ENCODE measurements around the gene MINAR2. TPM values are rescaled to one million over a fixed set of nuclear protein-coding genes. Genes with fewer than 3 reads are reported as not detected.

The MINAR2 gene
- total RNA-seq, 2 donors from 2014 or later, result 0.27 TPM; not detected in 1

- H3K27me3 ChIP-seq (replicated peaks; ENCODE audit: insufficient read depth), result no peaks in the 10 kb centered on the region
- H3K36me3 ChIP-seq, result no peaks in the 10 kb centered on the region
- H3K4me3 ChIP-seq, result no peak overlapping the region
- H3K4me1 ChIP-seq (ENCODE audit: control insufficient read depth in 1 of 2, low read depth in 2 of 2), result no peaks in the 10 kb centered on the region
- no peak overlapping the region for H3K27ac ChIP-seq
- TF ChIP-seq CTCF (IDR thresholded peaks at IDR 0.05), result no peak
- peaks cover 3% of the 10 kb centered on the region for H3K9me3 ChIP-seq
- no peak for ATAC-seq (ENCODE audit: insufficient number of reproducible peaks, low FRiP score, low read depth)
- DNase-seq (ENCODE audit: low spot score), result no peak
These were observed 25.5 kb downstream of the MINAR2 start for GRCh38 chr5:129773376-129773775.

DNA sequence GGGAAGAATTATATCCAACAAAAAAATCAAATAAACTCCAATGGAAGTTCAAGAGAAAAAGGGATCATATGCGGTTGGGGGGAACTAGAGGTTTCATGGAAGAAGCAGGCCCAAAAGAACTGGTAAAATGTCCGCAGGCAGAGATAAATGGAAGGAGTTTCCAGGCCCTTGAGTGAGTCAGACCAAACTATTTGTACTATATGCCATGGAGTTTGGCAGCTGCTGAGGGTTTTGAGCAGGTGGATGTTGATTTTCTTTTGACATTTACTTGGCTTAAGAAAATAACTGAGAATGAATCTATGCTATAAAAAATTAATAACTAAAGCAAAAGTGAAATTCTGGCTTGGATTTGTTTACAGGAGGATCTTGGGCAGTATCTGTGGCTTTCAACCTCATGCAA is 33.7 kb downstream of the MINAR2 start:
- DNase-seq (ENCODE audit: low spot score) (no peak), ATAC-seq (ENCODE audit: insufficient number of reproducible peaks, low FRiP score, low read depth) (no peak)
- Histone ChIP-seq H3K36me3 (no peaks in the 10 kb centered on the region), H3K4me3 (no peak overlapping the region), H3K27ac (no peak overlapping the region), H3K4me1 (ENCODE audit: control insufficient read depth in 1 of 2, low read depth in 2 of 2) (no peaks in the 10 kb centered on the region), H3K9me3 (peaks cover 4% of the 10 kb centered on the region), H3K27me3 (replicated peaks; ENCODE audit: insufficient read depth) (no peaks in the 10 kb centered on the region)
- TF ChIP-seq CTCF (IDR thresholded peaks at IDR 0.05), result no peak

- ATAC-seq (ENCODE audit: insufficient number of reproducible peaks, low FRiP score, low read depth), result no peak
- TF ChIP-seq CTCF (IDR thresholded peaks at IDR 0.05), result no peak
- Histone ChIP-seq H3K27me3 (replicated peaks; ENCODE audit: insufficient read depth) (no peaks in the 10 kb centered on the region), H3K4me1 (ENCODE audit: control insufficient read depth in 1 of 2, low read depth in 2 of 2) (no peaks in the 10 kb centered on the region), H3K4me3 (no peak overlapping the region), H3K27ac (no peak overlapping the region), H3K9me3 (no peaks in the 10 kb centered on the region), H3K36me3 (no peaks in the 10 kb centered on the region)
- DNase-seq (ENCODE audit: low spot score), result no peak
These were observed 55.5 kb downstream of the MINAR2 start for GRCh38 chr5:129803403-129803802.

GRCh38 chr5:129804705-129805104 is 56.8 kb downstream of the MINAR2 start:
- ATAC-seq (ENCODE audit: insufficient number of reproducible peaks, low FRiP score, low read depth), result no peak
- no peak for TF ChIP-seq CTCF (IDR thresholded peaks at IDR 0.05)
- H3K4me1 ChIP-seq (ENCODE audit: control insufficient read depth in 1 of 2, low read depth in 2 of 2), result no peaks in the 10 kb centered on the region
- no peaks in the 10 kb centered on the region for H3K36me3 ChIP-seq
- DNase-seq (ENCODE audit: low spot score), result no peak
- H3K4me3 ChIP-seq, result no peak overlapping the region
- H3K9me3 ChIP-seq, result no peaks in the 10 kb centered on the region
- no peak overlapping the region for H3K27ac ChIP-seq
- no peaks in the 10 kb centered on the region for H3K27me3 ChIP-seq (replicated peaks; ENCODE audit: insufficient read depth)

DNA sequence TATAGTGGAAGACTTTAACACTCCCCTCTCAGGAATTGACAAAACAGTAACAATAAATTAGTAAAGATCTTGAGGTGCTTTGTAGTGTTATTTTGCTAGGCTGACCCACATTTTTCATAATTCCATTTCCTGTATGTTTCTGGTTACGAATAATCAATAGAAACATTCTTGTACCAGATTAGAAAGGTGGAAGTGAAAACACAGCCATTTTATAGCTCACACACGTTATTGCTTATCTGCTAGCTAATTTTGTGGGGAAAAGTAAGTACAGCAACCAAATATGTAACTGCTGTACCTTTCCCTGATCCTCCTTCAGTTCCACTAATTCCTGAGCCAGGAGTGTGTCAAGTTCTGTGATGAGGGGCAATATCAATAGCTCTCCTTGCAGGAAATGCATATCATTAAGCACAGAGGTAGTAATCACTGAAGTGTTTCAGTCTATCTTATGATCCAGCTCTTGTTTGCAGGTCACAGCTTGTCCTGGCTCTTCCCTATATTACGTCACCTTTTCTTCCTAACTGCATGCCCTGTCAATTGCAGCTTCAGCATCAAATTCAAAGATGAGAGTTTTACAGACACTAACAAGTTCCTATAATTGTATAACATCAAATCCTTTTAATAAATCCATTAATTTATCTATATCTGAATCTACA is 59.4 kb downstream of the MINAR2 start:
- Histone ChIP-seq H3K4me3 (no peak overlapping the region), H3K4me1 (ENCODE audit: control insufficient read depth in 1 of 2, low read depth in 2 of 2) (no peaks in the 10 kb centered on the region), H3K27me3 (replicated peaks; ENCODE audit: insufficient read depth) (no peaks in the 10 kb centered on the region), H3K36me3 (no peaks in the 10 kb centered on the region), H3K27ac (no peak overlapping the region), H3K9me3 (no peaks in the 10 kb centered on the region)
- ATAC-seq (ENCODE audit: insufficient number of reproducible peaks, low FRiP score, low read depth) (no peak), DNase-seq (ENCODE audit: low spot score) (no peak)
- no peak for TF ChIP-seq CTCF (IDR thresholded peaks at IDR 0.05)

Other genes starting within 250 kb of the MINAR2 start
- 10 to 100 TPM; 24.3 to 28.3 TPM for gene CHSY3, start 156.4 kb downstream of the MINAR2 start, total RNA-seq